Skeletal muscle satellite cell (primary cell): ENCODE measurements around the gene NUP93.

Source experiments
- H3K27me3 ChIP-seq: 2 replicates; pipeline ENCODE4 v1.7.0; 2013; ENCODE audit warnings: low read length; ENCODE audit not compliant: control insufficient read depth, insufficient read depth
- H3K36me3 ChIP-seq: 2 replicates; pipeline ENCODE4 v1.7.0; 2013; ENCODE audit warnings: mild to moderate bottlenecking, control low read depth, low read length; ENCODE audit not compliant: insufficient read depth
- H3K4me1 ChIP-seq: 2 replicates; pipeline ENCODE4 v1.7.0; 2013; ENCODE audit warnings: low read length; ENCODE audit not compliant: control insufficient read depth, insufficient read depth
- H3K4me2 ChIP-seq: 2 replicates; pipeline ENCODE4 v1.7.0; 2013; ENCODE audit warnings: mild to moderate bottlenecking, low read length
- H3K4me3 ChIP-seq: 2 replicates; pipeline ENCODE4 v1.7.0; 2013; ENCODE audit warnings: low read length
- H3K9ac ChIP-seq: 2 replicates; pipeline ENCODE4 v1.7.0; 2013; ENCODE audit warnings: mild to moderate bottlenecking, low read depth, low read length, moderate library complexity
- H3K9me3 ChIP-seq: replicated peaks from 2 replicates; pipeline ENCODE4 v1.7.0; 2013; ENCODE audit warnings: mild to moderate bottlenecking, control low read depth, low read length

The NUP93 gene

DNA sequence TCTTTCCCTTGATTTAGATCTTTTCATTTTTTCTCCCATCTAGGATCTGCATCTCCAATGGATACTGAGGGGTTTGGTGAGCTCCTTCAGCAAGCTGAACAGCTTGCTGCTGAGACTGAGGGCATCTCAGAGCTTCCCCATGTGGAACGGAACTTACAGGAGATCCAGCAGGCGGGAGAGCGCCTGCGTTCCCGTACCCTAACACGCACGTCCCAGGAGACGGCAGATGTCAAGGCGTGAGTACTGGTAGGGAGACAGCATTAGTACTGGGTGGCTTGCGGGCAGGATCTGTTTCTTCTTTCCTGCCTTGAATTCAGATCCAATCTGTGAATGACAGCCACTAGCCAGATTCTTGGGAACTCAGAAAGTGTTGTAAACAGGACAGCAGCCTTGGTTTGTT lies 18.3 kb downstream of the NUP93 start:
- Histone ChIP-seq H3K9ac (no peak overlapping the region), H3K36me3 (peaks cover 4% of the 10 kb centered on the region), H3K4me1 (peaks cover 24% of the 10 kb centered on the region), H3K4me3 (no peak overlapping the region), H3K9me3 (no peaks in the 10 kb centered on the region), H3K4me2 (no peak overlapping the region), H3K27me3 (no peaks in the 10 kb centered on the region)

DNA sequence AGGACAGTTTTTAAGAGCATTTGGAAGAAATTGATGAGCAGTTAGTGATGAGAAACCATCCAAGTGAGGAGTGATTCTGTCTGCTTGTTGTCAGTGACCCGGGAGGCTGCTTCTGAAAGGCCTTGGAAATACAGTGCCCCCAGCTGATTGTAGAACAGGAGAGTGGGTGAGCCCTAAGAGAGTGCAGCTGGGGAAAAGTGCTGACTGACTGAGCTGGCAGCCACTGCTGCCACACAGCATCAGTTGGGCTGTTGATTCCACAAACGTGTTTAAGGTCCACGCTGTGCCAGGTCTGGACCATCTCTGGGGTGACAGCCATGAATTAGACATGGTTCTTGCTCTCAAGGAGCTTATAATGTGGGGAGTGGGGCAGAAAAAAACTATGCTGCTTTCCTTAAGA lies 18.9 kb downstream of the NUP93 start:
- H3K4me2 ChIP-seq = no peak overlapping the region
- peaks cover 4% of the 10 kb centered on the region for H3K36me3 ChIP-seq
- H3K4me3 ChIP-seq = no peak overlapping the region
- no peaks in the 10 kb centered on the region for H3K9me3 ChIP-seq
- no peak overlapping the region for H3K9ac ChIP-seq
- peaks cover 23% of the 10 kb centered on the region for H3K4me1 ChIP-seq
- H3K27me3 ChIP-seq = no peaks in the 10 kb centered on the region

DNA sequence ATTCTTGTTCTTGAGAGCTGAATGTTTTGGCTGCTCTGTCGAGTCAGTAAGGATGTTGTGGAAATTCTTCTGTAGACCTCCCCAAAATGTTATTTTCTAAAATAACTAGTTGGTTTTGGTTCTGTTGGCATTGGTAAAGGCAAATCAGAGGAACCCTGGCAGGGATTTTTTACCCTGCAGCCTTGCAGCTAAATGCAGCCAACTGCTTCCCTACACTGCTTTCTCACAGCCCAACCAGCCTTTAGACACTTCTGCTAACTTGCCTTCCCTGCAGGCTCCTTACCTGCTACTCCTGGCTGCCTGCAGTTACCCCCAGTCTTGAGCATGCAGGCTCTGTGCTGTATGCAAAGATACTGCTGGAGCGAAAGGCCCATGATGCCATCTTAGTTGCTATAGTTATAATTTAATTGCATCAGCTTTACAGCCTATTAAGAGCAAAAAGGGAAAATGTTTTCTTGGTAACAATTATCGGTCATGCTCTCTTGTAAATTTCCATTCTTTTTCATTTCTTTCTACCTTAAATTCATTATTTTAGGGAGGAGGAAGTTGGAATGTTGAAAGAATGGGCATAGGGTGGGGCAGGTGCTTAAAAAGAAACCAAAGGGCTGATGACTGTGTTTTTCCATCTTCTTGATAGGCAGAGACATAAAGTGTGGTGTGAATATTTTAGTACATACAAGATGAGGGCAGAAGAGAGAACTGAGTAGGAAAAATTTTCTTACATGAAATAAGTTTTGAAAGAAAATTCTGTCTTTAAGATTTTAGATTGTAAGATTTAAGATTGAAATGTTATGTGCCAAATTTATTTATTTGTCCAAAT lies 20.0 kb downstream of the NUP93 start:
- H3K4me1 ChIP-seq = peaks cover 20% of the 10 kb centered on the region
- H3K36me3 ChIP-seq = peaks cover 4% of the 10 kb centered on the region
- no peaks in the 10 kb centered on the region for H3K27me3 ChIP-seq
- H3K4me3 ChIP-seq = no peak overlapping the region
- no peaks in the 10 kb centered on the region for H3K9me3 ChIP-seq
- H3K4me2 ChIP-seq = no peak overlapping the region
- no peak overlapping the region for H3K9ac ChIP-seq

DNA sequence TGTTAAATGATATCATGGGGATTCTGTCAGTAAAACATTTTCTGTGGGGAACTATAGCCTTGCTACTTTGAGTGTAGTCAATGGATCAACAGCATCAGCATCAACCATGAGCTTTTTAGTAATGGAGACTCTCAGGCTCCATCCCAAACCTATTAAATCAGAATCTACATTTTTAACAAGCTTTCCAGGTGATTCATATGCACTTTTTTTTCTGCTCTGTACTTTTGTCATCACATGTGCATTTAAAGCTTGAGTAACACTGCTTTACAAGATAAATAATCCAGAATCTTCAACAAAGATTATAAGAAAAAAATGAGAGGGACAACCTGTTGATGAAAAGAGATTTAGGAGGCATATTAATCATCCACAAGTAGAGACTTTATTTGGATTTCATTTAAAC lies 23.5 kb downstream of the NUP93 start:
- no peak overlapping the region for H3K4me3 ChIP-seq
- H3K4me2 ChIP-seq = no peak overlapping the region
- no peaks in the 10 kb centered on the region for H3K9me3 ChIP-seq
- H3K9ac ChIP-seq = no peak overlapping the region
- H3K27me3 ChIP-seq = no peaks in the 10 kb centered on the region
- H3K4me1 ChIP-seq = peaks cover 9% of the 10 kb centered on the region
- peaks cover 4% of the 10 kb centered on the region for H3K36me3 ChIP-seq

DNA sequence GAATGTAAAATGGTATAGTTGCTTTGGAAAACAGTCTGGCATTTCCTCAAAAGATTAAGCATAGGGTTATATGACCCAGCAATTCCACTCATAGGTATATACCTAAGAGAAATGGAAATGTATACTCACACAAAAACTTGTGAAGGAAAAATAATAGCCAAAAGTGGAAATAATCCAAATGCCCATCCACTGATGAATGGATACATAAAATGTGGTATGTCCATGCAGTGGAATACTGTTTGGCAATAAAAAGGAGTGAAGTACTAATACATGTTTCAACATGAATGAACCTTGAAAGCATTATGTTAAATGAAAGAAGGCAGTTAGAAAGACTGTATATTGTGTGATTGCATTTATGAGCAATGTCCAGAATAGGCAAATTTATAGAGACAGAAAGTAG lies 25.1 kb downstream of the NUP93 start:
- peaks cover 5% of the 10 kb centered on the region for H3K36me3 ChIP-seq
- H3K4me1 ChIP-seq = peaks cover 9% of the 10 kb centered on the region
- no peak overlapping the region for H3K4me3 ChIP-seq
- no peak overlapping the region for H3K9ac ChIP-seq
- H3K27me3 ChIP-seq = no peaks in the 10 kb centered on the region
- no peak overlapping the region for H3K4me2 ChIP-seq
- H3K9me3 ChIP-seq = no peaks in the 10 kb centered on the region

DNA sequence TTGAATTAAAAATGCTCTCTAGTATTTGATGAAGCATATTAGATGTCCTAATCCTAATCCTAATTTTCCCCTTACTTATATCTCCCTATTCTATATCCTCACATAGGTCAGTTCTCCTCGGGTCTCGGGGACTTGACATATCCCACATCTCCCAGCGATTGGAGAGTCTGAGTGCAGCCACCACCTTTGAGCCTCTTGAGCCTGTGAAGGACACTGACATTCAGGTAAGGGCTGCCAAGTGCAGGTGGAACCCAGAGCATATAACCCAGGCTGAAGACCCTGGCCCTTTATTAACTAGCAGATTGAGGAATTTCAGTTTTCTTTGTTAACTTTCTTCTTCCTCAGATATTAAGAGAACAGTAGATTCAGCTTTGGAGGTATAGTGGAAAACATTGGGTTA lies 28.5 kb downstream of the NUP93 start:
- peaks cover 6% of the 10 kb centered on the region for H3K36me3 ChIP-seq
- peaks cover 3% of the 10 kb centered on the region for H3K4me1 ChIP-seq
- no peaks in the 10 kb centered on the region for H3K9me3 ChIP-seq
- no peak overlapping the region for H3K4me2 ChIP-seq
- no peak overlapping the region for H3K9ac ChIP-seq
- no peak overlapping the region for H3K4me3 ChIP-seq
- H3K27me3 ChIP-seq = no peaks in the 10 kb centered on the region

DNA sequence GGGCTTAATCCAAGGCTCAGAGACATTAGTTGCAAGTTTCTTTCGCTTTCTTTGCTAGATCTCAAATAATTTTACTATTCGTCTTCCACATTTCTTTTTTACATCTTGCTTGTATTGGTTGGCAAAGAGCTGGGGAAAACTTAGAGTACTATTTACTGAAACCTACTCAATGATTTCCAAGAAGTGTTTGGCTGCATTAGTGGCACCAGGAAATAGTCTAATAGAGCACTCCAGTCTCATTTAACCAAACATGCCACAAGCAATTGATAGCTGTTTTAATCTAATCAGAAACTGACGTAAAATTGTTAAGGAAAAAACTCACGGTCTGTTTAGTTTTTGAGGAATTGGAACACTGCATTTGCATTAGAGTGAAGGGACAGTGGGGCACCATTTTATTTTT lies 29.0 kb downstream of the NUP93 start:
- Histone ChIP-seq H3K4me2 (no peak overlapping the region), H3K36me3 (peaks cover 6% of the 10 kb centered on the region), H3K4me3 (no peak overlapping the region), H3K9ac (no peak overlapping the region), H3K27me3 (no peaks in the 10 kb centered on the region), H3K9me3 (no peaks in the 10 kb centered on the region), H3K4me1 (no peaks in the 10 kb centered on the region)

DNA sequence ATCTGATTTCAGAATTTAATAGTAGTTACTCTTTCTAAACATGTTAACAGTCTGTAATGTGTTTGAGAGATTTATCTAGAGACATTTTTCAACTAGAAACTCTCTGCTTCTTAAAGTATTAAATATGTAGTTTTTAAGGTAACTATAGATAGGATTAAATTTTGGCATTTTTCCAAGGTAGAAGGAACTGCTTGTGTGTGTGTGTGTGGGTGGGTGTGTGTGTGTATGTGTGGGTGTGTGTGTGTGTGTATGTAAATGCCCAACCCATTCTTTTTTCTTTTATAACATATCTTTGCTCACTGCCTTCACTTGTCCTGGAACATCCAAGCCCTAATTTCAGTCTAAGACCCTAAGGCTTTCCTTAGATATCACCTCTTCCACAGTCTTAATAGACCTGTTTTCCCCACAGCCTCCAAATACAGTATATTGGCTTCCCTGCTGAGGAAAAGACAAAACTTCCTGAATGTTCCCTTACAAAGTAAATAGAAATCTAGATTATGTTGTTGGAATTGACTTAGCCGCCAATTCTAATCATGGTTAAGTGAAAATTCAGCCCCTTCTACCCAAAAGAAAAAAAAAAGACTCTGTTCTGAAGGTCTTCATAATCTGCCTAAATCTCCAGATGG lies 33.5 kb downstream of the NUP93 start:
- Histone ChIP-seq H3K4me1 (no peaks in the 10 kb centered on the region), H3K36me3 (peaks cover 6% of the 10 kb centered on the region), H3K9me3 (no peaks in the 10 kb centered on the region), H3K4me3 (no peak overlapping the region), H3K4me2 (no peak overlapping the region), H3K27me3 (no peaks in the 10 kb centered on the region), H3K9ac (no peak overlapping the region)

DNA sequence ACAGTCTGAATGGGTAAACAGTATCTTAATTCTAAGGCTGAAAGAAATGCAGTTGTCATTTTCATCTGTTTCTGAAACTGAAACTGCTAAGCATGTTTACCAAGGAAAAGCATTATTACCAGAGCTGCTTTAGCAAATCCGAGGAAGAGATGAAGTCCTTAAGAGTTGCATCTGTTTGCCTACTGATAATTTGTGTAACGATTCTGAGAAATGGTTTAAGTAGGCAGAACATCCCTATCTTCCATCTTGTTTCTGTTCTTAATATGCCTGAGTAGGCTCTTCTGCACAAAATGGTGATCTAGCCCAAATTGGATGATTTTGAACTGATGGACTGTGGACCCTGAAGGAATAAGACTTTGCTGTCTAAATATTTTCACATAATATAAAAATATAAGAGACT lies 34.9 kb downstream of the NUP93 start:
- H3K4me2 ChIP-seq = no peak overlapping the region
- no peaks in the 10 kb centered on the region for H3K4me1 ChIP-seq
- no peaks in the 10 kb centered on the region for H3K9me3 ChIP-seq
- peaks cover 6% of the 10 kb centered on the region for H3K36me3 ChIP-seq
- no peak overlapping the region for H3K4me3 ChIP-seq
- H3K9ac ChIP-seq = no peak overlapping the region
- H3K27me3 ChIP-seq = no peaks in the 10 kb centered on the region

DNA sequence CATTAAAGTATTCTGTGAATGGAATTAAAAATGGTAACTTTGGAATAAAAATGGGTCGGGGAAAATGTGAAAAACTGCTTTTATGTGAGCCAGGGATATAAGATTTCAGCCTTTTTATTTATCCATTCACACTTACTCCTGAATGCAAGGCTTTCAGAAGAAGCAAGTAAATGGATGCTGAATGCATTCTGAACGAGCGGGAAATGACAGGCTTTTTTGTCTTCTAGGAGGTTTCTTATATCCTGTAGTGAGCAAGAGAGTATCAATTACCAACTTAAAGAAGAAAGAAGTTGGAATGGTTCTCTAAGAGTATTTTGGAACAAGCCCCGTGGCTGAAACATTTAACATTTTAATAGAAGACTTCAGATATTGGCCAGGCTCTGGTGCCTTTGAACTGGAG lies 36.0 kb downstream of the NUP93 start:
- Histone ChIP-seq H3K4me3 (no peak overlapping the region), H3K9me3 (no peaks in the 10 kb centered on the region), H3K4me1 (no peaks in the 10 kb centered on the region), H3K27me3 (no peaks in the 10 kb centered on the region), H3K4me2 (no peak overlapping the region), H3K36me3 (no peaks in the 10 kb centered on the region), H3K9ac (no peak overlapping the region)

DNA sequence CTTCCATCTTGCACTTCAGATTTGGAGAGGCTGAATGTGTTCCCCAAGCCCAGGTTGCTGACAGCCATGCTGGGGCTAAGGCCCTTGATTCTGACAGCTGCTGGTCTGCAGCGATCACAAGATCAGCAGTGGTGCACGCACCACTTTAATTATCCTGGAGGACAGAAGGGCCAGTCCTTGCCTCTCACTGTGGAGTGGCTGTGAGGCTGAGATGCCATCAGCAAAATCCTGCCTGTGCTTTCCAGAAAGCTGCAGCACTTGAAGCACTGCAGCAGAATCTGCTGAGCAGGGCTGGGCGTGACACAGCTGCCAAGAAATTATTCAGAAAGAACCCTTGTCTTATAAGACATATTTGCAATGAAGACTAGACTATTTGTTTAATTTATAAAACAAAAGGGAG lies 37.1 kb downstream of the NUP93 start:
- Histone ChIP-seq H3K36me3 (no peaks in the 10 kb centered on the region), H3K4me1 (peaks cover 9% of the 10 kb centered on the region), H3K27me3 (no peaks in the 10 kb centered on the region), H3K4me3 (no peak overlapping the region), H3K9ac (no peak overlapping the region), H3K4me2 (no peak overlapping the region), H3K9me3 (no peaks in the 10 kb centered on the region)

DNA sequence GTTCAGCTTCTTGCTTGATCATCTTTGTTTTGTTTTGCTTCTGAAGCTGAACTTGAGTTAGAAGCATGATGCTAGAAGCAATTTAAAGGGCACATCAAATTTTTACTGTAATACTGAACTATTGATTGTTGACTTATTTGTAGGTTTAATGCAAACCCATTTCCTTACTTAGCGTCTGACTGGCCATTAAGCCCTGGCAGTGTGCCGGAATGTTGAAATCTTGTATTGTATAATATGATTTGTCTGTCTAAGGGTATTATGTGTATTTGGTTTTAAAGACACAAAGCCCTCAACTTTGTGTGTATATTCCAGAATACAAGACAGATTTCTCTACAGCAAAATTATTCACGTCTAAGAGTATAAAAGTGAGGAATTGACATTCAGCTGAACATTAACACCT lies 39.7 kb downstream of the NUP93 start:
- H3K27me3 ChIP-seq = no peaks in the 10 kb centered on the region
- no peak overlapping the region for H3K4me2 ChIP-seq
- H3K9ac ChIP-seq = no peak overlapping the region
- no peak overlapping the region for H3K4me3 ChIP-seq
- H3K4me1 ChIP-seq = peaks cover 11% of the 10 kb centered on the region
- no peaks in the 10 kb centered on the region for H3K9me3 ChIP-seq
- no peaks in the 10 kb centered on the region for H3K36me3 ChIP-seq
